Raji (cell line): ENCODE data around the gene ZNF697.

Source experiments
- POLR2A ChIP-seq: IDR thresholded peaks from 2 replicates; pipeline ENCODE4 v1.6.1; 2011; ENCODE audit warnings: low read depth, low read length, control low read depth; ENCODE audit not compliant: insufficient read depth

The ZNF697 gene

DNA sequence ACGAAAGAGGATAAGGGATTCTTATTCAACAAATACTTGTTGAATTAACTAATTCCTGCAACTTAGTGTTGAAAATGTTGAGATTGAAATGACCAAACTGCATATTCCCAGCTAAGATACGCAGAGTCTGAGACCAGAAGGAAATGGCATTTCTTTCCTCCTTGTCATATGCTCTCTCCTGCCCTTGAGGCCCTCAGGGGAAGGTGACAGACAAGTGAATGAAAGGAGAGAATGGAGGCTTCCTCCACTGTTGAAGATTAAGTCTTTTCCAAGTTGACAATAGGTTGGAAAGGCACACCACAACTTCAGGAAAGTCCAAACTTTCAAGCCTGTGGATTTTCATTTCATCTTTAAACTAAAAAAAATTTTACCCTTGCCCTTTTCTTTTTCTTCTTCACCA lies 3.1 kb upstream of the ZNF697 start:
- TF ChIP-seq POLR2A = no peak

DNA sequence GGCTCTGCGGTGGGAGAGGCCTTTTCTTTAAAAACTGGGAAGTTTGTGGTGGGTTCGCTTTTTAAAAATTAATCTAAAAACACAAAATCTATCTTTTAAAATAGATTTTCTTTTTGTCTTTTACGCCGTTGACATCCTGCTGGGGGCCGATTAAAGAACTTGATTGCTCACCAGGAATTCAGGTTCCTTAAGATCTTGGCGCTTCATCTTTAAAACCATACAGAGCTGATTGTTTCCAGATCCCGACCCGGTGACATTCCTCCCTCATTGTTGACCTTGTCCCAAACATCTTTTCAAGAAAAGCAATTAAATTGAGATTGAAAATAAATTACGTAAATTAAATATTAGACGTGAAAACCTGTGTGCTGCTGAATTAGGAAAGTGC lies 546 bp upstream of the ZNF697 start:
- no peak for TF ChIP-seq POLR2A

DNA sequence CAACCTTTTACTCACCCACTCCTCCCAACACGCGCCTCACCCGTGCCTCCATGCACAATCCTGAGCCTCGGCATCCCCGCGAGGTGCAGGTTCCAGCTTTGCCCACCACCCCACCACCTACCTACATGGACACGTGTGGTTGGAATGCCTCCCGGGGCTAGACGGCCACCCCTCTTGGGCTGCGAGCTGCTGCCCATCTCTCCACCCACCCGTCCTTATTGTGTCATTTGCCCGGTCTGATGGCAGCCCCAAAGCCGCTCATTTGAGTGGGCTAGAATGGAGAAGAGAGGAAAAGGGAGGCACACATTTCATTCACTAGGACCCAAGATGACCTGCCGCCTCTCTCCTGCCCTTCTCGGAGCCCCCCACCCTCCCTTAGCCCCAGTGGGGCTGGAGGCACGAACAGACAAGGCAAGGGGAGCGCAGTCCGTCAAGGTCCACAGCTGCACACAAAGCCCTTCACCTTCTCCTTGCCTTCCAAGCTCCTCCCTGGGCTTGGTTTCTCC lies 785 bp downstream of the ZNF697 start:
- no peak for TF ChIP-seq POLR2A

DNA sequence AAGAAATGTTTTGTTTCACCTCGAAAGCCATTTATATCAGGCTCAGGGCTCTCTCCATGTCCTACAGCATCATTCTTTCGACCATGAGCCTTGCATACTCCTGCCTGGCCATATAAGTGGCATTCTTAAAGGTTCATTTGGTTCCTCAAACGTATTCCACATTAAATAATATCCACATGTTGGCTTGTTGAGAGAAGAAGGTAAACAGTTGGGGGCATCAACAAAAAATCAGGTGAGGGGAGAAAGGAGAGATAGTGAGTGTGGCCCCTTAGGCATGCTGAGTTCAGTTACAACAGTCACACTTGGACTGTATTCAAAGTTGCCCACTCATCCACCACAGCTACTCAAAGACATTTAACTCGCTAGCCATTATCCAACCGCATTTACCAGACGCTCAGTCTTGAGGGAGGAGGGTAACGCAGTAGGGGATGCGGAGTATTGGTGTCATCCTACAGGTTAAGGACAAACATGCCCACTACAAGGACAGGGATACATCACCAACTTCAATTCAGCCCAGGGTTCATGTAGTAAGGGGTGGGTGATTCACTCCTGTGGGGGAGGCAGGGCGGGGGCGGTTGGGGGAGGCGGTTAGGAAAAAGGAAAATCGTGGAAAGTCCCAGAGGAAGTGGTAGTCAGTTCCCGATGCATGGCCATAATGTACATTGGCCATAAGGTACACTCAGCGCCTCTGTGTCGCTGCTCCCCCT lies 1.4 kb downstream of the ZNF697 start:
- no peak for TF ChIP-seq POLR2A

DNA sequence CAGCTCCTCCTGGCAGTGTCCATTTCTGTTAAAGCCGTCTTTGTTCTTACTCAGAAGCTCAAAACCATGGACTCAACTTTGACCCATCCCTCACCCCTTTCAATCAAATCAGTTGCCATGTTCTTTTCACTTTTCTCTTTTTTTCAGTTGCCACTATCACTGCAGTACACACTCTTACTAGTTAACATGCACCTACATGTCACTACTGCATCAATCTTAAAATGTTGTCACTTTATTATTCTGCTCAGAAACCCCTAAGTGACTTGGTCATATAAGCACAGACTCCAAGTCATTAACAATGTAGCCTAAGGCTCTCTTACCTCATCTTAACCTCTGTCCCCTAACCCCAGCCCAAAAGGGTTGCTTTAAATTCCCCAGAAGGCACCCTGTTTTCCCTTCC lies 9.0 kb downstream of the ZNF697 start:
- no peak for TF ChIP-seq POLR2A

DNA sequence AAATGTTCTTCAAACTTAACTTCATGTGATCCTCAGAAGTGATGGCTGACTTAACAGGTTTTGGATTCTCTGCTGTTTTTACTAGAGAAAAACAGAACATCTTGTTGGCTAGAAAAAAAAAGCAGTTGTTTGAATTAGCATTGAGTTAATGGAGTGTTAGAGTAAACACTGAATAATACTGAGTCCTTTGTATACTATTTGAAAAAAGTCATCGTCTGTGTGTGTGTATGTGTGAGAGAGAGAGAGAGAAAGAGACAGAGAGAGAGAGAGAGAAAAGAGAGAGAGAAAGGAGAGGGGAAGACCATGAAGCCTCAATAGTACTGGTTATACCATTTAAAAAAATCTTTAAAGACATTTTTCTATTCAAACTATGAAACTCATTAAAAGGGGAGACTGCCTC lies 10.4 kb downstream of the ZNF697 start:
- TF ChIP-seq POLR2A = no peak

DNA sequence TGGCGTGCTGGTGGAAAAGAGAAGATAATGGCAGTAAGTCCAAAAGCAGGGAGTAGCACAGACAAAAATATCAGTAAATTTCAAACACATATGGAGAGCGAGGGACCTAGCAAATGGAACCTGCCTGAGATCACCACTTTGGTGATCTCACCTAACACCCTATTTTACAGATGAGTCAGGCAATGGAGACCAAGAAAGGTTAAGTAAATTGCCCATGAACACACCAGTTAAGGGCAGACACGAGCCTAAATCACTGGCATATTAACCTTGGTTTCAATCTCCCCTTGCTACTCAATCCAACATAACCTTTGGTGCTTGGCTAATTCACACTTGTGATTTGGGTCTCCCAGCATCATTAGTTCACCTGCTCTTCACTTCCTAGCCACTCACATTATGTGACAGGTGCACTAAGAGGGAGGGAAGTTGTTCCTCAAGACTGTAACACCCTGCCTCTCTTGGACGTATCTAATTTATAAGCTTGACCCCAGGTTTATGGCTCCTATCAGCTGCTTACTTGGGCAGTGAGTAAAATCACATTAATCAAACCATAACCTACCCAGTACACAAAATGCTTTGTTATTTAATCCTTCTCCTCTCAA lies 11.5 kb downstream of the ZNF697 start:
- TF ChIP-seq POLR2A = no peak

DNA sequence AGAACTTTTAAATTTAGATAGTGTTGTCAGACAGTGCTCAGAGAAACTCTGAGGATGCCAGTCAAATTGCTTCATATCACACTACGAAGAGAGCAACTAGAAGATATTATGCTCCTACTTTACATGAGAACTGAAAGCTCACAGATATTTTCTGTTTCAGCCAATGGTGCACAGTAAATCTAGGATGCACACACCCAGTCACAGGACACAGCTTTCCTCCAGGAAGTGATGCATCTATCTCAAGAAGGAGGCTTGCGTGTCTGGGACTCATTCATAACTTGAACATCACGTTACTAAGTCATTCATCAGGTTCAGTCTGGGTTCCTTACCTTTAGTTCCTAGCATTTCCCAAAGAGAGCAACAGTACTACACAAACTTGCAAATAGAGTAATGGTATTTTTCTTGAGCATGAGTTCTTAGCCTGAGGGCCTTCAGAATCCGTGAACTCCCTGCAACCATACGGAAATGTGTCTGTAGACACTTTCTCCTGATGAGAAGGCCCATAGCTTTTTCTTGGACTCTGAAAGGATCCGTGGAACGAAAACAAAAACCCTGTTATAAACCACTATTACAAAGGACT lies 12.2 kb downstream of the ZNF697 start:
- TF ChIP-seq POLR2A = no peak

DNA sequence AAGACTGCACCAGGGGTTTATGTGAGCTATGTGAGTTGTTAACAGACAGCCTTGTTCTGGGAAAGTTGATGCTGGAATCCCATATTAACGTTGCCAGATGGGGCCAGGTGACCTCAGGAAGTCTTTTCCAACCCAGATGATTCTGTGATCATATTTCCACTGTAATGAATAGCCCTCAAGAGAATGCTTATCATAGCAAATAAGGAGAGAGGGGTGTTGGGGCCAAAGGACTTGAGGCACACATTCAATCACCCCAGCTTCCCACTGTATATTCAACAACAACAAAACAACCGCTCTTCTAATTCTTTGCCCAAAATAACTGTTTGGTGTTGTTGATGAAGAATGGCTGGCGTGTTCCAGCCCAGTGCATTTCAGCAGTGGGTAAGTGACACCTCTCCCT lies 14.1 kb downstream of the ZNF697 start:
- no peak for TF ChIP-seq POLR2A

DNA sequence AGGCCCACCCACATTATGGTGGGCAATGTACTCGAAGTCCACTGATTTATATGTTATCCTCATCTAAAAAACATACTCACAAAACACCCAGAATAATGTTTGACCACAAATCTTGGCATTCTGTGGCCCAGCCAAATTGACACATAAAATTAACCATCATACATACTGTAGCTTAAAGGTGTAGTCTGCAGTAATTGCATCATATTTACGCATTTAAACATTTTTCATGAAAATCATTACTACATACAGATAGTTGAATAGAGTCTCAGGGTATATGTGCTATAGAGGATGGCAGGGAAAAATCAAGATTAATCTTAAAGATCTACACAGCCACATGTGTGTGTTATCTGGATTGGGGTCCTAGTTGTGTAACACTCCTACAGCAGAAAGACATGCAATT lies 14.5 kb downstream of the ZNF697 start:
- TF ChIP-seq POLR2A = no peak

DNA sequence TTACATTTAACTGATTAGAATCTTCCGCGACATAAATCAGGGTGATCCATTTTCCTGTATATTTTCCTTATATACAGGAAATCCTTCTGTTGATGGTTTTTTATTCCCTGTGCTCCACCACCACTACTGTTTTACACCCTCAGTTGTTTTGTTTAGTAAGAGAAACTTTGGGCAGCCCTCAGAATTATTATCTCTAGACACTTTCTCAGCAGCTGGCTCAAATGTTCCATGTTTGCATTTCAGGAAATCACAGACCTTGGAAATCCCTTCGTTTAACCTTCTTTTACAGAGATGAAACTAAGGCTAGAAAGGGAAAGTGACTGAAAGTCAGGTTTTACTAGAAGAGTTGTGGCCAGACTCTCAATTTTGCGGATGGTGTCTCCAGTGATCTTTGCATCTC lies 15.2 kb downstream of the ZNF697 start:
- no peak for TF ChIP-seq POLR2A

DNA sequence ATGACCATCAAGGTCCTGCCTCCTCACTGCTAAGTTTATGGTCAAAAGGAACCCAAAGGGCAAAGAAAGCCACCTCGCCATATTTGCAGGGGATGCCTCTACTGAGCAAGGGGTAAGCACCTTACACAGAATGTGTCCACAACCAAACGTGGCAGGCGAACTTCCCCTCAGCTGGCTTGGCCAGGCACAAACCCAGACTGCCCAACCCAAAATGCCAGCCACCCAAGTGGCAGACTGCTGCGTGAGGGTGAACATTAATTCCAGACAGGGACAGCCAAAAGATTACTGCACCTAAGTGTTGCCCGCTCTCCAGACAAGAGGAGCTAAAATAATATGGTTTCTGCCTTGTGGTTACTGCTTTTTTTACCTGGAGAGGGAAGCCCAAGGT lies 16.0 kb downstream of the ZNF697 start:
- no peak for TF ChIP-seq POLR2A

DNA sequence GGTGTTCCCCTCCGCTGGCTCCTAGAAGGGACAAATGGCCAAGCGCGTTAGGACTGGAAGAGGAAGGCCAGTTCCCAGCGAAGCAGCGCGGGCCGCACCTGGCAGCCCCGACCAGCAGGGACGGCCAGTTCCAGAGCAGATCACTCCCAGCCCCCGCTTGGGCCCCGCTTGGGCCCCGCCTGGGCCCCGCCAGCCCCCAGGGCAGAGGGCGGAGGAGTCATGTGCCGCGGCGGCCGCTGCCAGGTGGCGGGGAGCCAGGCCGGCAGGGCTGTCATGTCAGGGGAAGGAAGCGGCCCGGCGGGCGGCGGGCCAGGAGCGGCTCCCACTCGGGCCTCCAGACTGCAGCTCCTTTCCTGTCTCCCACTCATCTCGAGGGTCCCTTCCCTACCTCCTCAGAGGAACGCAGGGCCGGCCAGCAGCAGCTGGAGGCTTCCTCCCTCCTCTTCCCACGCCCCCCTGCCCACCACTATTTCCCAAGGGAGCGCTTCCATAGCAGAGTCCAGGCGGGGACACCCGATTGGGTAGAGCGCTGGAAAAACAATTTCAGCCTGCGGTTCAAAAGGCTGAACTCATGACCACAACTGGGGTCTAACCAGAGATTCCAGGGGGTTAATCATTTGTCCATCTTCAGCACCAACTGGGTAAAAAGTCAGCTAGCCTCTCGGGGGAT lies 16.5 kb downstream of the ZNF697 start:
- TF ChIP-seq POLR2A = no peak

DNA sequence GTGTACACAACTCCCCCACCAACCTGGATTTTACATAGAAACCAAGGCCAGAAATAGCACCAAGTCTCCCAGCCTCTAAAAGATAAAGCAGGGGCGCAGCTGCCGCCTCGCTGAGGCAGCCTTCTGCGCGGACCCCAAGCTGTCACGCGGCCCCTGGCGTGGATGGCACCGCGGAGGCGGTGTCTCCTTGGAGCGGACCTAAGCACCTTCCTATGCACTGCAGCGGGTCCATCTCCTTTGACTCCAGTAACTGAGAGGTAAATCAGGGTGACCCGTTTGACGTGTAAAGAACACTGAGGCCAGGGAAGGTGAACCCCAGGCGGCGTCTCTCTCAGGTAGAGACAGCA lies 17.0 kb downstream of the ZNF697 start:
- no peak for TF ChIP-seq POLR2A

DNA sequence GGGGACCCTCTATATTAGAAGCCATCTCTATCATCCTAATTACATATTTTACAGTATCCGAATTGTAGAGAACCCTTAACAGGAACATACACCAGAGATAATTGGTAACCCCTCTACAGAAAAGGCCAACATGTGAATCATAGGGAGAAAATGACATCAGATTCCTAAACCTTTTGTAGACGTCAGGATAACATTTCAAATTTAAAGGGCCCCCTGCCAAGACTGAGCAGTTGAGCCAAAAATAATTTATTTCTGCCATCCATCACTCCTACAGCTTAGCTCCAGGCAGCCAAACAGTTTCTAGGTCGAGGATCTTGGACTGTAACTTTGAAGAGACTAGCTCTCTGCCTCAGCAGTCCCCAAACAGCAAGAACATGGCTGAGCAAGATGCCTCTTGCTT lies 21.2 kb downstream of the ZNF697 start:
- TF ChIP-seq POLR2A = no peak

DNA sequence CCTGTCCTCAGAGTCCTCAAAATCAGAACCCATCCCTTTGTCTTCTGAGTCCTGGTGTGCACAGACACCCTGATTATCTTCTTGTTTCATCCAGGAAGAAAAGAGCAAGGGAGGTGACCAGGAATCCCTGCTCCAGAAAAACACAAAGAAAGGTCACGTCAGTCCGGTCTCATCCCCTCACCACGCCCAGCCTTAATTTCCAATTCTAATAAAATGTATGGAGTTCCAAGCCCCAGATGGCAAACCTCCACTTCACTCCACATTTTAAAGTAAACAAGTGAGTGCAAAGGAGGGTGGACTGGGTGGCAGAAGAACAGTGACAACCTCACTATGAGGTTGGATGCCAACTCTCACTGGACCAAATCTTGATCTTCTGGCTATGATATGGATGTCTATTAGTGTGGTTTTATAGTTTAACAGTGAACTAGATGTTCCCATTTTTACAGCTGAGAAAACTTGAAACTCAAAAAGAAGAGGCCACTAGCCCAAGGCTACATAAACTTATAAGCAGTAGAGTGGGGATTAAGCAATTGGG lies 22.0 kb downstream of the ZNF697 start:
- no peak for TF ChIP-seq POLR2A
